ENCODE measurements around the gene PTCH1.

PTCH1 gene

DNA sequence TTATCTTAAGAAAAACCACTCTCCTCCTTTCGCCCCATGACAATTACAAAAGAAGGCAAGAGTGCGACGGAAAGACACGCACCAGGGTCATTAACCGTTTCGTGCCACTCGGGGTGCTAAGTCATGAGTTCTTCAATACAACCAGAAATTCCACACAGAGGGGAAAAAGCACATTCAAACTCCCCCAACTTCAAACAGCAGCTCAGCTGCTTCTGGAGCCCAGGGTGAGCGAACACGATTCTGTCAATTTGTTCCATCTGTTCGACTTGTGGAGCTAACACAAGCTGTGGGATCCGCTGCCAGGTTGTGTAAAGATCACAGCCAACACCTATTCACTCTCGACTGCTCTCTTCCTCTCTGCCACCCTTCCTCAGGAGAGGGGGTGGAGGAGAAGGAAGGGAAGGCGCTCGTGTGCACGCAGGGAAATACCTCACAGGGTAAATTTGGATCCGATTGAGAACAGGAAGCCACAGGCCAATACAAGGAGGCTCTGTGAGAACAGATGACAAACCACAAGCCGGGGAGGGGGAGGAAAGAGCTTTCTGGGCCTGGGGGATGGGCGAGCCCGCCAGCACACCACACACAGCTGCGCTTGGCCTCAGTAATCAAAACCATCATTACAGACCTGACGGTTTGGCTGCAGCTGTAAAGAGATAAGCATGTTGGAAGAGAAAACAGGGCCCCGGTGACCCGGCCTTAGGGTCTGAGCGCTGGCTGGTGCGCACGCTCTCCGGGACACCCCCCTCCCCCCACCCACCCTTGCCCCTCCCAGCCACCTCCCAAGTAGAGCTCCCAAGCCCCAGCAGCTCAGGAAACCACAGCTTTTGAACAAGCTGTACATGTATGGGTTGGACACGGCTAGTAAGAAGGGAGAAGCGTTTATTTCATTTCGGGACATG is 54.3 kb downstream of the PTCH1 start:
- peak; percentile 70 for DNase-seq

DNA sequence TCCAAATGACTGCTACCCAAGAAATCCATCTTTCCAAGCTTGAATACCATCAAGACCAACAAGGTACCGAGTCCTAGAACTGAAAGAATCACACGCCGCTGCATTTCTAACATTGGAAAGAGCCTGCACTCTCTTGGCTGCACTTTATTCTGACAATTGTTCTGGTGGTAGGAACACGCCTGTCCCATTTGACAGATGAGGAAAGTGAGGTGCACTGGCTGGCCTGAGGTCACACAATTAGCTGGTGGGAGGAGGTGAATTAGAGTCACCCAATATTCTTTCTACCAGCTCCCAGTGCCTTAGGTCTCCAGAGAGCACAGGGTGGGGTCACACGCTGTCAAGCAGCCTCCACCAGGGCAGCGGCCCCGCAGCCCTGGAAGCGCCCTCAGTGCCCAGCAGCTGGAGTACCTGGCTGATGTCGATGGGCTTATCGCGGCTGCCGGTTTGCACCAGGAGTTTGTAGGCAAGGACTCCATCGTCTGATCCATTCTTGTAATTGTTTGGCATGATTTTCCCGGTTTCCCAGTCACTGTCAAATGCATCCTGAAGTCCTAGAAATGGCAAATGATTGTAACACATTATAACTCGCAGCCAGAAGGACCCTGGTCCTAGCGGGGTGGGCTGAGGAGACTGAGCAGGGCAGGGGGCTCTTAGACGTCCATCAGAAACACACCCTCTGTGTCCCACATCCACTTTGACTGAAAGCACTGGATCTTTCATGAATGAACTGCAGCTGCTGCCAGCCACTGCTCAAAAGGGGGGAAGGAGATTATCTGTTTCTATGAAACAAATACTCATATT is 55.1 kb downstream of the PTCH1 start:
- DNase-seq, result no peak

DNA sequence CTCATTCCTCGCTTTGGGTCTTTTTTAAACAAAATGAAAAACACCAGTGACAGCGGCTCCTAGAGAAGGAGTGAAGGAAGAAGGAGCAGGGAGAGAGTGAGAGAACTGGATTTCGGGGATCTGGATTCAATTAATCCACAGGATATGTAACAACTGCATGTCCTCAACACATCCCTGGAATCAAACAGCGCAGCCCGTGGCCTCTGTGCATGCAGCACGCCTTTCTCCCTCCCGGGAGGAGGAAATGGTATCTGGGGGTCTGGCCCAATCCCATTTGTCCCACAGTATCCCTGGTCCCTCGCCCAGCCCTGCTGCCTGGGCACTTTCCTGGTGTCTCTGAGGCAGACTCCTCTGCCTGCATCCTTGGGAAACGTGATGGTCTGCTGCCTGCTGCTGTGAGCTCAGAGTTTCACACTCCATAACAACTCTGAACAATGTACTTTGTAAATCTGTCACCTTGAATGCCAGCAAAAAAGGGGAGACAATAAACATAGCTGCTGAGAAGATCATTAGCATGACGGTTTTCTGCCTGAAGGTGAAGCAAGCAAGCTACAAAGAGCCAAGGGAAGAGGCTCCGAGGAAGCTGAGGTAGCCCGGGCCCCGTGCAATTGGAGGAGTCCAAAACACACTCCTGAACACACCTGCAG is 56.1 kb downstream of the PTCH1 start:
- DNase-seq, result no peak

DNA sequence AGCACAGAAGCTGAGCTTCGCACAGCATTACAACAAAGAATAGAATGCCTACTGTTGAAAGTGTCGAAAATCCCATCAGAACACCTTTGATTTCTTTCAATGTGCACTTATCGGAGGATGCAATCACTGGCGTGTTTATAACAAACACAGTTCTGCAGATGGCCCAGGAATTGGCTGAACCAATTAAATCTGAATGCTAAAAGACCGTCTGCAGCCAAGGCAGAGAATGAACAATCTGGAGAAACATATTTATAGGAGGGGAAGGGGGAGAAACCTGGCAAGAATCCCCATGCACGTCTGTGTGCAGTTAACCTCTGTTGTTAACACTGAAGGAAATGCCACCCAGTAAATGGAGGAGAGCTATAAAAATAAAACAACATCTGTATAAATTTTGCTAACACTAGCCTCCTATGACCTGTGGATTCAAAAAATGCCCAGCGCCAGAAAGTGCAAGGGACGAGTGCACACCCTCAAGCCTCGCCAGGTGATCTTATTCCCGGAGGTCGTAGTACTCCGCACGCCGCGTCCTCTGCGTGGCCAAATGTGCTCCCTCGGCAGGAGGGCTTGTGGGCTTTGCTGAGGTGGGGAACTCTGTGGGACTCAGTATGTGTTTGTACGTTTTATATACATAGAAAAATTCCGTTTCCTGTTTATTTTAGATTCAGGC is 56.8 kb downstream of the PTCH1 start:
- DNase-seq, result no peak

DNA sequence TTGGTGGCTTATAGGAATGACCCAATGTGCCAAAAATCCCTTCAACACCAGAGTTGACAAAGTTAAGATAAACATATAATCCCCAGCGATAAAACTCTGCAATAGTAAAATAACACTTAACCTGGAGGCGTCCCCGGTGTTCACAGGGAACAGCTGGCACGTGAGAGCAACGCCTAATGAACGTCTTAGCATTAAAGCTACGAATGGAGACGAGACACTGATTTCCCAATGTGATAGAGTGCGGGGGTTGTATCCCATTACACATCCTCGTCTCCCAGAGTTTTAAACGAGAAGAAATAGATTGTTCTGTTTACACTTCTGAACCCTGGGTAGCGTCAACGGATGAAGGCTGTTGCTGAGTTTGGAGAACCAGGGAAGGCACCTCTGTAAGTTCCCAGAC is 57.6 kb downstream of the PTCH1 start:
- no peak for DNase-seq

DNA sequence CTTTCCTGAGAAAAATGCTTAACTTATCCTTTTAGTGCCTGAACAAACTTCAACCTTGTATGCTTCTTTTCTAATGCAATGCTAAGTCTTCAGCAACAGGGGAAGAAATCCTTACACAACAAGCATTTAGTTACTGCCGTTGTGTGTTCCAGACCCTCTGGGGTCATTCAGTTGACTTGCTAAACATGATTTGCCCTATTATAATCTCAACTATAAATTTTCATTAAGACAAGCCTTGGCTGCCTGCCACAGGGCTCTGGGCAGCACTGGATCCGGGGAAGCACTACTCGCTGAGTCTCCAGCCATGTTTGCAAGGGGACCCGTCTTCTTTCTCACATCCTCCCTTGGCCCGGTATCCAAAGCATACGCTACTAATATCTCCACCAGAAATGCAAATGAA is 58.1 kb downstream of the PTCH1 start:
- no peak for DNase-seq

DNA sequence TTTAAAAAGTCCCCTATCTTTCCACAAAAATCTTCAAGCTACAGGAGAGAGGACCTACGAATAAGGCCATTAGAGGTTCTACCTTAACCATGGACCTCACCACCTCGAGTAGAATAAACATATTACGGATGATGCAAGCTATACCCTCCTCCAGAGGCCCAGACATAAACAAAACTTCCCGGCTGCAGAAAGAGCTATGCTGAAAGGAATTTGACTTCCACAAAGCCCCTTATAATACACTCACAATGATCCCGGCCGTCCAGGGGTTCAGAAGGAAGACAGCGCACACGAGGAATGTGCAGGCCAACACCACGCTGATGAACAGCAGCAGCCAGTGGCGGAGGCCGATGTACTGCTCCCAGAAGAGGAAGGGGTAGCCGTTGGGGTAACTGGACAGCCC is 59.0 kb downstream of the PTCH1 start:
- DNase-seq, result no peak

DNA sequence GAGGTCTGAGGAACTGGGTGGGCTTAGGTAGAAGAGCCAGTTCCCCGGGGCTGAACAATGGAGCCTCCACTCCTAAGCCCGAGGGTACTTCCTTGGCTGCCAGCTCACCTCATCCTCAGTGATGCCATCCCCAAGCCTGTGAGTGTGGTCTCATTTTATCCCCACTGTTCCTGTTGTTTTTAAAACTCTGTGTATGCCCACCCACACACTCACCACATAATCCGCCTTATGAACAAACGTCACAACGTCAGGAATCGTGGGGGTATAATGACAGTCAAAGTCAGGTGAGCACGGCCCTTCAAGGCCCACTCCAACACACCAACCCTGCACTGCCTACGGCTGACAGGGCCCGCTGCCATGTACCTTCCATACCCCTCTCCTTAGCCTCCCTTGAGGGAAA is 61.1 kb downstream of the PTCH1 start:
- no peak for DNase-seq

DNA sequence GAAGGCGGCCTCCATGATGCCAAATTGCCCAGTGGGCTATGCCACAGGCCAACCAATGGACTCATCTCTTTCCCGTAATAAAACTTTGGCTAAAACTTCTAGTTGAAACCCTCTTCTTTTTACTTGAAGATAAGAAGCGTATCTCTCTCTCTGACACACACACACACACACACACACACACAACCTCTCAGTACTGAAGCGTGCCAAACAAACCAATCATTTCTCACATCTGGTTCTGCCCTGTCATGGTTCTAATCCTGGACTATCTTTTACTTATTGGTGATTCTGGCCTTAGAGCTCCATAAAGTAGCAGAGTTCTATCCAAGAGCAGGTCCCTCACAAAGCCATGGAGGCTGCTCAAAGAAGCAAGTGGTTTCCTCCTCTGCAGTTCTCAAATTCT is 64.6 kb downstream of the PTCH1 start:
- no peak for DNase-seq

DNA sequence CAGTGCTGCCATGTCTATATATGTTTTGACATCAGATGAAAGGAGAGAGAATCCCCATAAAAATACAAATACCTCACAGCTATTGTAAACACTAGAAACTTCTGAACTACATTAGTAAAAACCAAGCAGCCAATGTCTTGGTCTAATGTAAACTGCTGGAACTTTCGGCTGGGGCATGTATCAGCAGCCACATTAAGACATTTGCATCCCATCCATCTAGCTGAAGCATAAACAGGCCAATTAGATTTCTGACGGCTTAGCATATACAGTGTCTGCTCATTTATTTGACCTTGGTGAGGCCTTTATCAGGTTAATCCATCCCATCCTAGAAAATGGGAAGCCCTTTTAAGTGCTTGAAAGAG is 65.7 kb downstream of the PTCH1 start:
- DNase-seq, result no peak

DNA sequence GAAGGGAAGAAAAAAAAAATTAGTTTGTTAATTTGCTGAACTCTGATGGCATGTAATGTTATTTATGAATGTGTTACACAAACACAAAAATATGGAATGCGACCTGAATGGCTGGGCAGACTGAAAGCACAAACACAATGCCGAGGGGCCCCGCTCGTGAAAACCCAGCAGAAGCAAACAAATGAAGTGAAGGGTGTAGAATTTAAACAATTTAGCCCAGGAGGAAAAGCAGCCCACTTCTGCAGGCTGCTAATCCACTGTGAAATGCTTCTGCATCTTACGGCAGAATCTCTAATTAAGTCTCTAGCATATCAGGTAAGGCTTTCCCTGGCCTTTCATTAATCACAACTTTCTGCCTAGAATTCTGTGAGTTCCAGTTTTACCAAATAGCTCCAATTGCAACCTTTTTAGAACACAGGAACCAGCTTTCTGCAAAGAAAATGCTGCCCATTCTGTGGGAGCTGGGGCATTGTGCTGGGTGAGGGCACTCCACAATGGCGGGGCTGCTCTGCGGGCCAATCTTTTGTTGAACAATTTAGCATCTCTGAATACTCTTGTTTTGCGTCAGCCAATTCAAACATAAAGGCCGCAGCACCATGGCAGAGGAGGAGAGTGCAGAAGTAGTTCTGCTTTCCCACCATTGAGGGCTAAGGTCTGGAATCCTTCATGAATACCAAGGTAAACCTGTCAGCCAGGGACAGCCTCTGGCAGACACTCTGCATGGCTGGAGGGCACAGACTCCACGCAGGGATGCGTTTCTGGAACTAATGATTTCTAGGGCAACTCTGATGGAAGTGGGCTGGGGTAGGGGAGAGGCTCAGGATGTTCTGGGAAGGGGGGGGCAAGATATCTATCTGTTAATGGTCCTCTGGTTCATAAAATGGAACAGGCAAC is 66.4 kb downstream of the PTCH1 start:
- DNase-seq, result no peak

DNA sequence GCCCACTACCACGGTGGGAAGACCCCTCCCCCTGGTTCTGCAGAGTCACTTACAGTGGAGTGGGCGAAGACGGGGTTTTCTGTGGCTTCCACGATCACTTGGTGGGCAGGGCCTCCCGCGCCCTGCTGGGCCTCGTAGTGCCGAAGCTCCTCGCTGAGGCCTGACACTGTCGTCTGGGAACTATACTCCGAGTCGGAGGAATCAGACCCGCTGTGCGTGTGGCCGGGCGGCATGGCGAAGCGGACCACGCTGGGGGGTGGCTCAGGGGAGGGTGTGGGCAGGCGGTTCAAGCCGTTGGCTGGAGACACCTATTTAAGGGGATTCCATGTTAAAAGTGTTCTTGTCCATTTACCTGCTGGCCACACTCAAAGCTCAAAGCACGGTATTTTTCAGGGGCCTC is 67.8 kb downstream of the PTCH1 start:
- no peak for DNase-seq

DNA sequence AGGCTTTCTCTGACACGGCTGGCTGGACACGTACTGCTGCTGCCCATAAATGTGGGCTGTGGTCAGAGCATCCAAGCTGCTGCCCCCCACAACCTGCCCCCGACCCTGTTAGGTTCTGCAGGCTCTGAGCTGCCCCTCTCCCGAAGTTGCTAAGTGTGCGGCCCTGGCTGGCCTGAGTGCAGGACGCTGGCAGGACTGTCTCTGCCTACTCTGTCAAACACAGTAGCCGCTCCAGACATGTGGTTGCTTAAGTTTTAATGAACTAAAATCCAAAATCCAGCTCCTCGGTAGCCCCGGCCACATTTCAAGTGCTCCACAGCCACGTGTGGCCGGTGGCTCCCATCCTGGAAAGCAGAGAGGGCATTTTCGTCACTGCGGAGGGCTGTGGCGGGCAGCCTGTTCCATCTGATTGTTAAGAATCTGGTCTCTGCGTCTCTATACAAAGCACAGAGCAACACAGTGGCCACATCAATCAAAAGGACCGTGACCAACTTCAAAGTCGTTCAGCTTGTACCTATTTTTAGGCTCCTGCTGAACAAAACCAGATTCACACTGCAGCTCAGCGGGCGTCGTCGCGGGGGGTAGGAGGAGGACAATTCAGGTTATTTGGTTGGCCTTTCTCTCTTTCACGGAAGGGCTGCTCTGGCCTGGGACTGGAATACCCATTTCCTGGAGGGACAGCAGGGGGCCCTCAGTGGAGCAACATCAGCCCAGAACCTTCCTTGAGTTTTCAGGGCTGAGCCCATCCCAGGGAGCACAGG is 68.9 kb downstream of the PTCH1 start:
- DNase-seq, result no peak

DNA sequence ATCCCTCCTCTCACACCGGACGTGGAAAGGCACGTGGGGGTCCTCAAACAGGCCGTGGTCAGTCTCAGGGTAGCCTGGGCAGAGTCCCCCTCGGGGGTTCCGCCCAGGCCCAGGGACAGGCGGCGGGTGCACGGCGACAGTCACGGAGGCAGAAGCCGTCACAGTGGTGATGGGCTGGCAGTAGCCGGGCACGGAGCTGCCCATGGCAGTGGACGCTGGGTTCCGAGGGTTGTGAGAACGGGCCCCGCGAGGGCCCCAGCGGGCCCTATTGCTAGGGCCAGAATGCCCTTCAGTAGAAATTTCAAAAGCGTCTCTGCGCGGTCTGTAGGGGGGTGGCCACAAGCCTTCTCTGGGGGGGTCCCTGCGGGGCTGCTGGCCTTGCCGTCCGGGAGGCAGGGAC is 69.8 kb downstream of the PTCH1 start:
- DNase-seq, result no peak

DNA sequence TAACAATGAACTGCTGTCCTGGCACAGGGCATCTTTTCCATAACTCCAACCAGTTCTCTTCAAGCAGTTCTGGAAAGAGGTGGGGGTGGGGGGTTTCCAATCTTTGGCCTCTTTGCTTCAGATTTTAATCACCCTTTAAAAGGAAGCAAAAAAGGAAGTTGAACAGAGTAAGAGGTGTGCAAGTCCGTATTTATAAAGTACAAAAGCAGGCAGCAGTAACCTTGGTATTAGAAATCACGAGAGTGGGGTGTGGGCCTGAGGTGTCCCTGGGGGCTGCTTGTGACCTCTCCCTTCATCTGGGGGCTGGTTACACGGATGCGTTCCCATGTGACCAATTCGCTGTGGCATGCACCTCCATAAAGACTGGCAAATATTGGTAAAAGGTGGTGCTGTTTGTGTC is 70.5 kb downstream of the PTCH1 start:
- no peak for DNase-seq

DNA sequence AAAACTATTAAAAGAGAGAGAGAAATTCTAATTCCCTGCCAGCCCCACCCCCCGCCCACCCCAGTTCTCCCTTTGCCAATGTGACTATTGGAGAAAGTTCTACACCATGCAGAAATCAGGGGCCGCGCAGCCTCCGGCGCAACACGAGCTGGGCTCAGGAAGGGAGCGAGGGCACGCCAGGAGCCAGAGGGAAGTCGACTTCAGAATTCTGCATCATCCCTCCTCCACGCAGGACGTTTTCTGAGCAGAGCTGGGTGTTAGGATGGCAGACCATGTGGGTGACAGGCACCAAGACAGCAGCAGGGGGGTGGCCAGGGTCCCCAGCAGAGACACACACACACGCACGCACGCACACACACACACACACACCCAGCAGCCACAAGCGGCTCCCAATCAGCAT is 72.6 kb downstream of the PTCH1 start:
- DNase-seq, result no peak

DNA sequence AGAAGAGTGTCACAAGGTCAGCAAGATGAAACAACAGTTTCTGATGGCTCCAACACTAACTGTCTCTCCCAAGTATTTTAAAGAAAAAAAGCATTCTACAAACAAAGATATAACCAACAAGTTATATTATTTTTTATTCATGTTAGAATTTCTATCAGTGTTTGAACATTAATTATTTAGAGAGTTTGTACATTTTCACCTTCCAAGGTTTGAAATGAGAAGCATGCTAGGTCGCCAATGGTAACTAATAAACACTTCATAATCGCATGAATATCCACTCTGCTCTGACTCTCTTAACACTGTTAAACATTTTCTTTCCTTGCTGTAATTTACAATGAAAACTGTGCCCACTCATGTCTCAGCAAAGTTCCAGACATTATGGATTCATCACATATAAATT is 73.5 kb downstream of the PTCH1 start:
- no peak for DNase-seq

DNA sequence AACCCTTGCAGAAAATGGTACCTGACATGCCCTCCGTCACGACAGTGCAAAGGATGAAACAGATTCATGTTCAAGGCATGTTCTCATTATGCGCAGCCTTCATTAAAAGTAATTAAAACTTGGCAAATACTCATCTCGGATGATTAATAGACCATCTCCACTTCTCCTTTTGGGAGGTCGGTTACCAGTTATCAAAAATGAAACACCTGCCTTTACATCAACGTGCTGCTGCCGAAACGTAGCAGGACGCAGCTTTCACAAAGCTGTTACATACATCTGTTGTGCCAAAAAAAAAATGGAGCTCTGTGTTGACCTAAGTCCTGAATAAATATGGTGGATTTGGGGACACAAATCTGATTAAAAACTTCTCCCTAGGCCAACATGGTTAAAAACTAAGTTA is 75.7 kb downstream of the PTCH1 start:
- DNase-seq, result no peak

DNA sequence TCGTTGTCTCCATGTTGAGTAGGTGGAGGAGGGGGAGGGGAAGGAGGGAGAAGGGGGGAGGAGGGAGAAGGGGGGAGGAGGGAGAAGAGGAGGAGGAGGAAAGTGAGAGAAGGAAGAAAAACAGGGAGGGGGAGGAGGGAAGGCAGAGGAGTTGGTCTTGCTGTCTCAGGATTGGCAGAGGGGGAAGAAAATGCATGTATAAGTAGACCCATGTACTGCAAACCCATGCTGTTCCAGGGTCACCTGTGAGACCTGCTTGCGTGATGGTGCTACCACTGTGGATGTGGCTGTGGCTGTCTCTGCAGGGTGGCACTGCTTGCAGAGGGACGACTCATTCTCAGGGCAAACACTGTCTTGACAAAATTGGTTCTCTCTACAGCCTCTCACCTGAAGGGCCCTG is 76.3 kb downstream of the PTCH1 start:
- DNase-seq, result no peak

DNA sequence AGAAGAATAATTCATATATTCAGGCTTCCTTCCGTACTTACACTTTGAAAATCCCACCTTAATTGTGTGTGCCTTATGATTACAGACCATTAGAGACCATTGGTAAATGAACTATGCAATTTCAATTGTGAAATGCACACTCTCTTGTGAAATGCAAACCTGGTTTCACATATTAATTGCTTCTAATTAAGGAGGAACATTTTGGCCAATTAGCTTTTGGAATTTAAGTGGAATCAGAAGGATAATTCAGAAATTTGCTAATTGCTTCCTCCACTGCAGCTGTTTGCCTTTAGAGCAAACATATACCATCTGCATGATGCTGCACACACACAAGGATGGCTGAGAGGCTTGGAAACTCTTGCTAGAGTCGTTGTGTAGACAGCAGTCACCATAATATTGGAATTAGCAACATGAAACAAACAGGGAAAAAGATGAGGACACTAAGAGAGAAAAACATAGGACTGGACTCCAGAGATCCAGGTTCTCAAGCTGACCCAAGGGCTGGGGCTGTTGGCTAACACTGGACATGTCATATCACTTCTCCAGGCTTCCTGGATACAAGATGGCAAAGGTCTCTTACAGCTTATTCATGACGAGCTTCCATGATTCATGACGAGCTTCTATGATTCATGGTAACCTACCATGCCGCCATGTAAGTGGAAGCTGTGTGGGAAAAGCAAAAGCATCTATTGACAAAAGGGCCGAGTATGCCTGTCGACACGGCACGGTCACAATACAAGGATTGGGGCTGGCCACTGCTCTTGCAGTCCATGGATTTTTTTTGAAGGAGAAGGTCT is 78.0 kb downstream of the PTCH1 start:
- DNase-seq, result no peak

DNA sequence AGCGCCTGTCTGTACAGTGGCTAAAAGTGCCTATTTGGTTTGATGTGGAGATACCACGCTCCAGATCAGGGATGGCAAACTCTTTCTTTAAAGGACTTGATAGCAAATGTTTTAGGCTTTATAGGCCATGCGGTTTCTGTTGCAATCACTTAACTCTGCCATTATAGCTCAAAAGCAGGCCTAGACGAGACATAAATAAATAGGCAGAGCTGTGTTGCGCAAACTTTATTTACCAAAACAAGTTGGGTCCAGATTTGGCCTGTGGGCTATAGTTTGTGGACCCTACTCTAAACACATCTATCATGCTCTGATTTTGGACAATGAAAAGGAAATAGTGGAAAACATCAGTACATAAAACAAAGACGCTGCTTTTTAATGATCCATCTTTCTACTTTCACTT is 79.2 kb downstream of the PTCH1 start:
- no peak for DNase-seq
